GM18505 (cell line): Measurements from ENCODE around the gene RFPL3.
"Not testable (repeated sequence)": the region's sequence is repeated elsewhere in the genome, so short reads cannot be mapped to it uniquely, and the experiment has no call there.

Experiments
- ATAC-seq: cut with Tn5 transposase; IDR thresholded peaks from one replicate; pipeline ENCODE4 v1.9.1; 2021; ENCODE audit not compliant: unreplicated experiment
- POLR2A ChIP-seq: IDR thresholded peaks from 4 replicates; pipeline ENCODE4 v1.6.1; 2011; ENCODE audit warnings: borderline replicate concordance; ENCODE audit not compliant: insufficient read depth, insufficient read length; ENCODE audit errors: extremely low read depth

RFPL3 gene

DNA sequence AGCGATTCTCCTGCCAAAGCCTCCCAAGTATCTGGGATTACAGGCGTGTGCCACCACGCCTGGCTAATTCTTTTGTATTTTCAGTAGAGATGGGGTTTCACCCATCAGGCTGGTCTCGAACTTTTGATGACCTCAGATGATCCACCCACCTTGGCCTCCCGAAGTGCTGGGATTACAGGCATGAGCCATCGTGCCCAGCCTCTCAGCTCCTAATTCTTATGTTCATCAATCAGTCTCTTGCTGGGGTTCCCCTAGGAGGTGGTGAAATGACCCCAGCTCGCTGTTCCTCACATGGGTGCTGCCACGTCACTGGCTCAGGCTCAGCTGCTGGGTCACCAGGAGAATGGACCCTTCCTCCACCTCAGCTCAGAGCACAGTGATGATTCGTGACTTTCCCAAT lies at the start of gene RFPL3:
Gene RFPL3, plus strand, starts transcription at position 301 of the 400 bp plus-strand sequence. CDS start 205 bp downstream, outside the sequence.
- not testable (repeated sequence) for ATAC-seq

DNA sequence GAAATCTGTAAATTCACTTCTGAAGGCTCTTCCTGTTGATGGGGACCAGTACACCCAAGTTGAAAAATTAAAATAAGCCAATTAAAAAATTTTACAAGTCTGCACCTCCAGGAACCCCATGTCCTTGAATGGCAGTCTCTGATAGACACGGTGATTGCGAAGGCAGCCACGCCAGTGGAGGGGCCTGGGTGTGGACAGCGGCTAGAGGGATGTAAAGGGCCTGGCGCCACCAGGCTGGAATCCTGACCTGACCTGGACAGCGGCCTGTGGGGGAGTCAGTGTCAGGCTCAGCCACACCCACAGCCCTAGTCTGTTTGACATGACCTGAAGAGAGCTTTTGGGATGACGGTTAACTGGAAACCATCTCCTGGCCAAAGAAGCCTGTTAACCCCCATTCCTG lies 49.5 kb upstream of the RFPL3 start:
- ATAC-seq, result no peak
- no peak for TF ChIP-seq POLR2A

DNA sequence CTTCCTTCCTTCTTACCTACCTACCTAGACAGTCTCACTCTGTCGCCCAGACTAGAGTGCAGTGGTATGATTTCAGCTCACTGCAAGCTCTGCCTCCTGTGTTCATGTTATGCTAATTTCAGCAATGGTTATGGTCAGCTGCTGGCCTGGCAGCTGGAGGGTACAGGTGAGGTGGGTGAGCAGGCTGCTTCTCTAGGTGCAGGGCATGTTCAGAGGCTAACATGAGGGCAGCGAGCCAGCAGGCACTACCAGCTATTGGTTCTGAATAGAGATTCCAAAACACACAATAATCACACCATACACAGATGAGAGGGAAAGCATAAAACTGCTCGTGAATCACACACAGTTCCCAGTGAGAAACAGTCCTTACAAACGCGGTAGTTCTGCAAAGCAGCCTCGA lies 48.7 kb upstream of the RFPL3 start:
- ATAC-seq, result no peak

DNA sequence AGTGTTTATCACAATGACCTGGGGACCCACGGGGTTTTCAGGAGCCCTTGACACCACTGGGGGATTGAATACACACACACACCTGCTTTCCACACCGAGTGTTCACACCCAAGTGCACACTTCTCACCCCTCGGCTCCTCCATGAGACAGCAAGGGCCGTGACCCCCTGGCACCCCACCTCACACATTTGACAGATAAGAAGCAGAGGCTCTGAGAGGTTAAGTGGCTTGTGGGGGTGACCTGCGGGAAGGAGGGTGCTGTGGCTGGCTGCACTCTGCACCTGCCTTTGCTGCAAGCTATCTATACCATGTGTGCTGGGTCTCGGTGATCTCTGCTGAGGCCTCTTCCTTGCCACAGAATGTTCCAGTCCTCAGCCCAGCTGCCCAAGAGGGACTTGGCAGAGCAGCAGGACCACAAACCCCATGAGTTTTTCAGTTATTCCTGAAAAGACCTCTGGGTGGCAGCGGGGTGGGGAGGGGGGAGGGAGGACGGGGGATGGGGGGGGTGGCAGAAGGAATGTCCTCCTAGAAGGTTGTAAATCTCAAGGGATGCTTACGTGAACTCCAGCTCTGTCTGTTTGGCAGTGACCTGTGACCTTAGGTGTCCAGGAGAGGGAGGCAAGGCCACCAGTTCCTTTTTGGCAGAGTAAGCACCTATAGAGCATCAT lies 47.9 kb upstream of the RFPL3 start:
- TF ChIP-seq POLR2A, result no peak
- ATAC-seq, result no peak

More for the DNA sequence above, 48.7 kb upstream of the RFPL3 start:
- no peak for TF ChIP-seq POLR2A

DNA sequence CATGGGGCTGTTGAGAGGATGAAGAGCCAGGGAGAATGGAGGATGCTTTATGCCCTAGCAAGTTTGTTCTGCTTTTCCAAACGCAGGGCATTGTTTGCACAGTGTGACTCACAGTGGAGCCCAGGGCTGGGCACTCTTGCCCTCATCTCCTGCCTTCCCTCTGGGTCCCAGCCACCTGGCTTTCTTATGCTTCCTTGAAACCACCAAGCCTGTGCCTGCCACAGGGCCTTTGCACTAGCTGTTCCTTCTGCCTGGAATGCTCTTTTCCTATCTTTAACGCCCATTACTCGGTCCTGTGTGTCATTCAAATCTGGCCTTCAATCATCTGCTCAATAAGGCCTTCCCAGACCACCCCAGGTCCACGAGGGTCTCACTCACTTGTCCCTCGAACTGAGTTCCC lies 46.9 kb upstream of the RFPL3 start:
- ATAC-seq, result no peak
- no peak for TF ChIP-seq POLR2A

DNA sequence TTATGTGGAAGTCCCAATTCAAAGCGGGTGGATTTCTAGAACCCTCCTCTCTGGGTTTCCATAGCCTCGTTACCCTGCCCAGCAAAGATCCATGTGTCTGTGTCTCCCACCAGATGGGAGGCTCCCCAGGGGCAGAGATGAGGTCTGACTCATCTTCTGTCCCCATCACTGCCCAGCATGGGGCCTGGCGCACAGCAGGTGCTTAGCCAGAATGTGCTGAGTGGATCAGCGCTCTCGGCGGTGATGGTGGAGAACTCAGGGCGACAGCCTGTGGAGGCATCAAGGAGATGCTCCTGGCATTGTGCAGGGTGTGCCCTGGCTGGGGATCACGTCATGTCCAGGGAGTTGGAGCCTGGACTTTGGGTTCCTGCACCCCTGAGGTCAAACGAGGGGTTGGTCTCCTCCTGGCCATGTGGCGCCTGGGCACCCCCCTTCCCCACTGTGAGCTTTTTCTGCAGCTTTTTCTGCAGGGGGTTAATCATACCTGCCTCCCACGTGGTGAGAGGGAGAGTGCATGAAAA lies 46.1 kb upstream of the RFPL3 start:
- TF ChIP-seq POLR2A, result no peak
- no peak for ATAC-seq

GRCh38 chr22:32312748-32313147 lies 44.9 kb upstream of the RFPL3 start:
- no peak for ATAC-seq
- TF ChIP-seq POLR2A, result no peak

GRCh38 chr22:32313532-32313931 lies 44.1 kb upstream of the RFPL3 start:
- TF ChIP-seq POLR2A, result no peak
- ATAC-seq, result no peak

- TF ChIP-seq POLR2A, result no peak
Measured at GRCh38 chr22:32317524-32317923, 40.1 kb upstream of the RFPL3 start.

DNA sequence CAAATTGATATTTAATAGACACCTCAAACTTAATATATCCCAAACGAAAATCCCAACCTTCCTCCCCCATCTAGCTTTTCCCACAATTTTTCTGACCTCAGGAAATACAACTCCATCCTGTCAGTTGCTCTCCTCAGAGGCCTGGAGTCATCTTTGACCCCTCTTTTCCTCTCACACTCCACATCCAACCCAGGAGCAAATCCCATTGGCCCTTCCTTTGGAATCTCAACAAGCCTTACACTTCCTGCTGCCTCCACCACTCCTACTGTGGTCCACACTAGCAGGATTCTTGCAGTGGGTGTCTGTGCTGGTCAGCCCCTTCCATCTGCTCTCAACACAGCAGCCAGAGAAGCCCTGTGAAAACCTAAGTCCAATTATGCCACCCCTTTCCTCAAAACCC lies 39.3 kb upstream of the RFPL3 start:
- TF ChIP-seq POLR2A, result no peak
- no peak for ATAC-seq

More at GRCh38 chr22:32317524-32317923, 40.1 kb upstream of the RFPL3 start:
- ATAC-seq, result no peak

DNA sequence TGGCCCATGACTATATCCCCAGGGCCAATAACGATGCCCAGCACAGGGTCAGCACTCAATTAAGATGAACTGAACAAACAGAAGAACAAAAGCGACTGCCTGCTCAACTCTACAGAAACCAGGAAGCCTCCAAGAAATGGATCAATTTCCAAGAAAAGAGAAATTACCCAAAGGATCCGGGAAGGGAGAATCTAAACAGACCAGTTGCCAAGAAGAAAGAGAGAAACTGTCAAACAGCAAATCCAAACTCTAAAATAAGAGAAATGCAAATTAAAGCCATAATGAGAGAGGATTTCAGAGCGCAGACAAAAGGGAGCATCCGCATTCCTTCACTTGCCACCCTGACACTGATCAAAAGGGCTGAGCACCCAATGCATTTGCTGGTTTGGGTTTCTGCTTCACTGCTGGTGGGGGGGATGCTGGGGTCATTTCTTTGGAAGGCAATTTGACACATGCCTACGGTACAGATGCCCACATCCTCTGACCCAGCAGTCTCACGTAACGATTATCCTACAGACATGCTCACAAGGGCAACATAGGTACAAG lies 37.7 kb upstream of the RFPL3 start:
- ATAC-seq, result no peak
- no peak for TF ChIP-seq POLR2A

DNA sequence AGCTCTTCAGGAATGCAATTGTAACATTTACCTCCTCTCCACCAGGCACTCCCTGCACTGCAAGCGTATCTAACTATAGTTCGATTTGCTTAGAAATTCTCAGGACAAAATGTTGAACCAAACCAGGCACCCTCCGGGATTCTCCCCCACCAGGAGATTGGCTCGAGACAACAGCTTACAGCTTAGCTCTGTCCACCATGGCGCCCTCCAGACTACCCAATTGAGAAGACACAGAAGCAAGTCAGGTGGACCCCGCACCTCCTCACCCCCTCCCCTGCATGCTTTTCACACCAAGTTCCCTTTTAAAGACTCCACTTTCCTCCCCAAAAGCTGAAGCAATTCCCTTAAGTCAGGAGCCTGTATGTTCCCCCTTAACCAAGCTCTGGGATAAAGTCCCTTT lies 34.7 kb upstream of the RFPL3 start:
- TF ChIP-seq POLR2A, result no peak
- no peak for ATAC-seq

DNA sequence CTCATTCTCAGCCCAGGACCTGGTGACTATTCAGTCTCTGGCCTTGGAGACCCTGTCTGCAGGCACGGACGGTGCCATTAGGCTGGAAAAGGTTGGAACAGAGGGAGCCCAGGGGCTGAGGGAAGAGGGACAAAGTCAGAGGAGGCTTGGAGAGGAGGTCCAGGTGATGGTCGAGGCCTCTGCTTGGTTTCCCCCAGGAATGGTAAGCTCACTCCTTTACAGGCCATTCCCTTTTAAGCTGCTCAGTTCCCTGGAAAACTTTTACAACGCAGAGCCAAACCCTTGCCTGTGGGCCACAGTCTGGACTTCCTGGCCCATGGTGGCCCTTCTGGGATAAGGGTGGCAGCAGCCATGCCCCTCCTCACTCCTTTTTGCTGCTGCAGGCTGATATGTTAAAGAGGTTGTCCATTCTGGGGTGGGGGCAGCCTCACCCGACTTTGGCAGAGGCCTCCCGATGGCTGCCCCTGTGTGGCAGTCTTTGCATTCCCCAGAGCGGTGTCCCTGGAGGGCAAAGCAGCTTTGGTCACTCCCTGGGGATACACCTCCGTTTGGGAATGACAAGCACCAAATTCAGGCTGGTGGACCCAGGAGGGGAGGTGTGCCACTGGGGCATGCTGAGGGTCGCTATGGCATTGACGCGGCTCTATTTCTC lies 34.0 kb upstream of the RFPL3 start:
- no peak for ATAC-seq
- TF ChIP-seq POLR2A, result no peak

- ATAC-seq, result no peak
- no peak for TF ChIP-seq POLR2A
Measured at GRCh38 chr22:32324505-32325415, 32.9 kb upstream of the RFPL3 start.

GRCh38 chr22:32325416-32325801 lies 32.3 kb upstream of the RFPL3 start:
- no peak for ATAC-seq
- no peak for TF ChIP-seq POLR2A
